ENCODE data around the gene PTPN5.
"Not testable (repeated sequence)": the region's sequence is repeated elsewhere in the genome, so short reads cannot be mapped to it uniquely, and the experiment has no call there.

GRCh38 chr11:18820160-18820559 lies 28.6 kb upstream of the PTPN5 start:
- TF ChIP-seq CTCF, POLR2AphosphoS5 (IDR thresholded peaks at IDR 0.05): not testable (repeated sequence)

Measured in transverse colon (tissue), 4 donors.